K562 (cell line): ENCODE data around the gene INHBC. TPM values are rescaled to one million over a fixed set of nuclear protein-coding genes. Genes with fewer than 3 reads are reported as not detected.

Experiments
- ARID2 ChIP-seq: fragments of 450-650 bp; IDR thresholded peaks from 2 replicates; pipeline ENCODE4 v1.6.1; 2017; ENCODE audit warnings: antibody characterized with exemption, mild to moderate bottlenecking
- E2F6 ChIP-seq, 2 experiments: IDR thresholded peaks; 2 replicates each; pipeline ENCODE4 v1.6.1; 2011; ENCODE audit warnings: borderline replicate concordance in 1 of 2, control low read depth in 1 of 2, low read depth in 1 of 2, low read length in 1 of 2, mild to moderate bottlenecking in 1 of 2, mixed read lengths in 1 of 2, moderate library complexity in 1 of 2; ENCODE audit not compliant: insufficient read depth in 1 of 2, insufficient read length in 1 of 2, poor library complexity in 1 of 2, severe bottlenecking in 1 of 2; ENCODE audit errors: extremely low read depth in 1 of 2
- MYBL2 ChIP-seq, 2 experiments: fragments of 450-650 bp in 1 of 2; sonication (generic) in 1 of 2; formaldehyde crosslinking in 1 of 2; IDR thresholded peaks; 2 replicates each; pipeline versions ENCODE4 v1.6.1 to v1.8.1; 2017 to 2022; ENCODE audit warnings: borderline replicate concordance in 1 of 2, inconsistent platforms in 1 of 2, low read depth in 1 of 2, mild to moderate bottlenecking in 1 of 2, missing genetic modification reagents in 1 of 2, moderate library complexity in 1 of 2
- NKRF ChIP-seq: fragments of 450-650 bp; IDR thresholded peaks from 2 replicates; pipeline ENCODE4 v1.6.1; 2016; ENCODE audit warnings: borderline replicate concordance
- PML ChIP-seq: IDR thresholded peaks from 2 replicates; pipeline ENCODE4 v1.6.1; 2012; ENCODE audit warnings: low read length, inconsistent platforms
- POLR2B ChIP-seq: fragments of 450-650 bp; IDR thresholded peaks from 2 replicates; pipeline ENCODE4 v1.6.1; 2018; ENCODE audit warnings: low read depth; ENCODE audit not compliant: partially characterized antibody
- RB1 ChIP-seq: fragments of 450-650 bp; IDR thresholded peaks from 2 replicates; pipeline ENCODE4 v1.6.1; 2017; ENCODE audit warnings: low read depth, mild to moderate bottlenecking
- RNF2 ChIP-seq: sonication (generic); IDR thresholded peaks from 2 replicates; pipeline ENCODE4 v1.6.1; 2016
- TEAD1 ChIP-seq, 2 experiments: fragments of 450-650 bp in 1 of 2; sonication (generic) in 1 of 2; formaldehyde crosslinking; IDR thresholded peaks; 2 replicates each; pipeline versions ENCODE4 v1.4.0 to v1.8.0; 2020 to 2022; ENCODE audit warnings: mild to moderate bottlenecking in 2 of 2, missing genetic modification reagents in 1 of 2
- TEAD4 ChIP-seq, 2 experiments: sonication (generic) in 1 of 2; formaldehyde crosslinking in 1 of 2; IDR thresholded peaks; 2 replicates each; pipeline versions ENCODE4 v1.6.1 to v1.8.0; 2012 to 2022; ENCODE audit warnings: borderline replicate concordance in 1 of 2, inconsistent platforms in 1 of 2, low read length in 1 of 2, mild to moderate bottlenecking in 1 of 2, missing genetic modification reagents in 1 of 2
- ZNF165 ChIP-seq: fragments of 250-450 bp; sonication (Bioruptor Pico); IDR thresholded peaks from 2 replicates; pipeline ENCODE4 v1.4.0; 2020; ENCODE audit warnings: borderline replicate concordance
- ZSCAN32 ChIP-seq: fragments of 450-650 bp; formaldehyde crosslinking; IDR thresholded peaks from 2 replicates; pipeline ENCODE4 v1.4.0; 2020; ENCODE audit warnings: mild to moderate bottlenecking, moderate library complexity
- polyA plus RNA-seq, 8 experiments: library from polyadenylated mRNA; depleted of rRNA in 4 of 8; stranded (reverse) in 5 of 8; unstranded in 3 of 8; fragments of >200 nt; fragmentation: Nextera tagmentation in 2 of 8; fragmentation: Illumina TruSeq in 1 of 8; extraction: Ambion mirVana in 2 of 8; extraction: Trizol in 1 of 8; gene quantifications; 2 replicates each; pipeline versions ENCODE4 v1.2.1 to v1.2.3, GENCODE V29; 2011 to 2014; ENCODE audit warnings: inconsistent platforms in 1 of 8, missing spikeins in 1 of 8
- total RNA-seq, 7 experiments: library from RNA; depleted of rRNA in 6 of 7; stranded (reverse); fragments of >200 nt in 6 of 7; fragmentation: Illumina TruSeq in 2 of 7; extraction: Trizol in 2 of 7; gene quantifications; 2 replicates each; pipeline versions ENCODE4 v1.2.1 to v1.2.3, GENCODE V29; 2011 to 2021; ENCODE audit warnings: low replicate concordance in 1 of 7
- TF ChIP-seq, protein P1 (sequence below): sonication (generic); formaldehyde crosslinking; IDR thresholded peaks from 2 replicates; pipeline ENCODE4 v1.8.0; 2023; ENCODE audit warnings: mild to moderate bottlenecking, missing genetic modification reagents
- TF ChIP-seq, protein P2 (sequence below): fragments of 250-450 bp; sonication (Bioruptor Pico); IDR thresholded peaks from 2 replicates; pipeline ENCODE4 v1.4.0; 2020

Gene INHBC
- total and polyA plus RNA-seq, 9 of the 15 experiments (the other 6 are each of a cell fraction or from before 2014, with no cell fraction given) = 0.07 to 0.24 (median 0.15) TPM; not detected in 4

DNA sequence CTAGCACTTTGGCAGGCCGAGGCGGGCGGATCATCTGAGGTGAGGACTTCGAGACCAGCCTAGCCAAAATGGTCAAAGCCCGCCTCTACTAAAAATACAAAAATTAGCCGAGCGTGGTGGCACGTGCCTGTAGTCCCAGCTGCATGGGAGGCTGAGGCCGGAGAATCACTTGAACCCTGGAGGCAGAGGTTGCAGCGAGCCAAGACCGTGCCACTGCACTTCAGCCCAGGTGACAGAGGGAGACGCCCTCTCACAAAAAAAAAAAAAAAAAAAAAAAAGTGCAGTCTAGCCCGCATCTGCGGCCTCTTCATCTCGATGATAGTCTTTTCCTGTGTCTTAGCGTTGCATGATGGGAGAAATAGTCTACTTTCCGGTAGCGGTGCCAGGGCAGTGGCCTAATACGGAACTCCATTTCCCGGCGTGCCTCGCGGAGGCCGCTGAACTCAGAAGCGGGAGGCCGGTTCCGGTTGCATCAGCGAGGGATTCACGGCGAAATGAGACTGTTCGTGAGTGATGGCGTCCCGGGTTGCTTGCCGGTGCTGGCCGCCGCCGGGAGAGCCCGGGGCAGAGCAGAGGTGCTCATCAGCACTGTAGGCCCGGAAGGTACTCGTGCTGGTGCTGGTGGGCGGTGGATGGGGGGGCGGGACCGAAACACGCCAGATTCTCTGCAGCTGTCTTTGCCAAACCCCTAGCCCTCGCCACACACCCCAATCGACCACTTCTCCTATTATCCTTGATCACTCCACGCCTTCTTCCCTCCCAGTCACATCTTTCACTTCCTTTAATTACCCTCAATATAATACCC lies 53.2 kb downstream of the INHBC start, which contains the start of gene MARS1 (continued):
- TF ChIP-seq RB1 (peak; percentile 52; the same call in 1 of the 2 replicates), PML (no peak), POLR2B (peak; percentile 66), E2F6 (IDR thresholded peaks at IDR 0.05; ENCODE audit: borderline replicate concordance in 1 of 2, extremely low read depth in 1 of 2, insufficient read depth in 1 of 2, insufficient read length in 1 of 2, low read depth in 1 of 2, low read length in 1 of 2, poor library complexity in 1 of 2, severe bottlenecking in 1 of 2) (peak in 1 of 2 experiments; percentile 11), ARID2 (no peak), TEAD1 (CRISPR knock-in tag; IDR thresholded peaks at IDR 0.05) (peak; percentile 23 to 62; a peak in 1 of 4 replicates), MYBL2 (IDR thresholded peaks at IDR 0.05; ENCODE audit: low read depth) (no peak), MYBL2 (CRISPR knock-in tag; IDR thresholded peaks at IDR 0.05; ENCODE audit: borderline replicate concordance) (no peak), TEAD4 (IDR thresholded peaks at IDR 0.05; ENCODE audit: low read length) (no peak), TEAD4 (CRISPR knock-in tag; IDR thresholded peaks at IDR 0.05; ENCODE audit: borderline replicate concordance) (no peak), NKRF (peak; percentile 94; the same call in 1 of the 2 replicates), RNF2 (0 out of 2 replicates have a peak, but pooled peaks have one; percentile 27), ZNF165 (CRISPR knock-in tag) (no peak), ZSCAN32 (peak; percentile 95)
- TF ChIP-seq, protein P1, sequence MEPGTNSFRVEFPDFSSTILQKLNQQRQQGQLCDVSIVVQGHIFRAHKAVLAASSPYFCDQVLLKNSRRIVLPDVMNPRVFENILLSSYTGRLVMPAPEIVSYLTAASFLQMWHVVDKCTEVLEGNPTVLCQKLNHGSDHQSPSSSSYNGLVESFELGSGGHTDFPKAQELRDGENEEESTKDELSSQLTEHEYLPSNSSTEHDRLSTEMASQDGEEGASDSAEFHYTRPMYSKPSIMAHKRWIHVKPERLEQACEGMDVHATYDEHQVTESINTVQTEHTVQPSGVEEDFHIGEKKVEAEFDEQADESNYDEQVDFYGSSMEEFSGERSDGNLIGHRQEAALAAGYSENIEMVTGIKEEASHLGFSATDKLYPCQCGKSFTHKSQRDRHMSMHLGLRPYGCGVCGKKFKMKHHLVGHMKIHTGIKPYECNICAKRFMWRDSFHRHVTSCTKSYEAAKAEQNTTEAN (CRISPR knock-in tag) = 0 out of 2 replicates have a peak, but pooled peaks have one; percentile 48
- TF ChIP-seq, protein P2, sequence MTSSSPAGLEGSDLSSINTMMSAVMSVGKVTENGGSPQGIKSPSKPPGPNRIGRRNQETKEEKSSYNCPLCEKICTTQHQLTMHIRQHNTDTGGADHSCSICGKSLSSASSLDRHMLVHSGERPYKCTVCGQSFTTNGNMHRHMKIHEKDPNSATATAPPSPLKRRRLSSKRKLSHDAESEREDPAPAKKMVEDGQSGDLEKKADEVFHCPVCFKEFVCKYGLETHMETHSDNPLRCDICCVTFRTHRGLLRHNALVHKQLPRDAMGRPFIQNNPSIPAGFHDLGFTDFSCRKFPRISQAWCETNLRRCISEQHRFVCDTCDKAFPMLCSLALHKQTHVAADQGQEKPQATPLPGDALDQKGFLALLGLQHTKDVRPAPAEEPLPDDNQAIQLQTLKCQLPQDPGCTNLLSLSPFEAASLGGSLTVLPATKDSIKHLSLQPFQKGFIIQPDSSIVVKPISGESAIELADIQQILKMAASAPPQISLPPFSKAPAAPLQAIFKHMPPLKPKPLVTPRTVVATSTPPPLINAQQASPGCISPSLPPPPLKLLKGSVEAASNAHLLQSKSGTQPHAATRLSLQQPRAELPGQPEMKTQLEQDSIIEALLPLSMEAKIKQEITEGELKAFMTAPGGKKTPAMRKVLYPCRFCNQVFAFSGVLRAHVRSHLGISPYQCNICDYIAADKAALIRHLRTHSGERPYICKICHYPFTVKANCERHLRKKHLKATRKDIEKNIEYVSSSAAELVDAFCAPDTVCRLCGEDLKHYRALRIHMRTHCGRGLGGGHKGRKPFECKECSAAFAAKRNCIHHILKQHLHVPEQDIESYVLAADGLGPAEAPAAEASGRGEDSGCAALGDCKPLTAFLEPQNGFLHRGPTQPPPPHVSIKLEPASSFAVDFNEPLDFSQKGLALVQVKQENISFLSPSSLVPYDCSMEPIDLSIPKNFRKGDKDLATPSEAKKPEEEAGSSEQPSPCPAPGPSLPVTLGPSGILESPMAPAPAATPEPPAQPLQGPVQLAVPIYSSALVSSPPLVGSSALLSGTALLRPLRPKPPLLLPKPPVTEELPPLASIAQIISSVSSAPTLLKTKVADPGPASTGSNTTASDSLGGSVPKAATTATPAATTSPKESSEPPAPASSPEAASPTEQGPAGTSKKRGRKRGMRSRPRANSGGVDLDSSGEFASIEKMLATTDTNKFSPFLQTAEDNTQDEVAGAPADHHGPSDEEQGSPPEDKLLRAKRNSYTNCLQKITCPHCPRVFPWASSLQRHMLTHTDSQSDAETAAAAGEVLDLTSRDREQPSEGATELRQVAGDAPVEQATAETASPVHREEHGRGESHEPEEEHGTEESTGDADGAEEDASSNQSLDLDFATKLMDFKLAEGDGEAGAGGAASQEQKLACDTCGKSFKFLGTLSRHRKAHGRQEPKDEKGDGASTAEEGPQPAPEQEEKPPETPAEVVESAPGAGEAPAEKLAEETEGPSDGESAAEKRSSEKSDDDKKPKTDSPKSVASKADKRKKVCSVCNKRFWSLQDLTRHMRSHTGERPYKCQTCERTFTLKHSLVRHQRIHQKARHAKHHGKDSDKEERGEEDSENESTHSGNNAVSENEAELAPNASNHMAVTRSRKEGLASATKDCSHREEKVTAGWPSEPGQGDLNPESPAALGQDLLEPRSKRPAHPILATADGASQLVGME = no peak
